Stimulated activated naive B cell treated with anti-CD40 and anti-IgM and Interleukin-4, amounts not matched to agents 10 μg/mL and 1 μg/mL and 100 μg/mL, for 72 hours (primary cell): Measurements from ENCODE around the gene ZBTB7B.

ENCODE experiments used
- ATAC-seq, 2 donors: fragments of 150-1000 bp; cut with Tn5 transposase; replicated peaks; 2 replicates each; pipeline ENCODE4 v1.10.0; 2021; ENCODE audit warnings: moderate library complexity in 1 of 2
- DNase-seq: peaks from one replicate; pipeline ENCODE4 v3.0.0; 2021
- H3K27ac Mint-ChIP-seq: one replicate; pipeline ENCODE4 v1.8.0; 2022; ENCODE audit warnings: mild to moderate bottlenecking, mixed read lengths
- H3K27me3 Mint-ChIP-seq, 2 donors: one replicate each; pipeline ENCODE4 v1.8.0; 2022; ENCODE audit warnings: mixed read lengths in 2 of 2
- H3K36me3 Mint-ChIP-seq, 2 donors: one replicate each; pipeline ENCODE4 v1.8.0; 2022; ENCODE audit warnings: mixed read lengths in 2 of 2, mild to moderate bottlenecking in 1 of 2
- H3K4me1 Mint-ChIP-seq, 2 donors: one replicate each; pipeline ENCODE4 v1.8.0; 2022; ENCODE audit warnings: mixed read lengths in 2 of 2, mild to moderate bottlenecking in 1 of 2
- H3K4me3 Mint-ChIP-seq, 2 donors: one replicate each; pipeline ENCODE4 v1.8.0; 2022; ENCODE audit warnings: mild to moderate bottlenecking in 2 of 2, mixed read lengths in 2 of 2, moderate library complexity in 1 of 2
- H3K9me3 Mint-ChIP-seq, 2 donors: one replicate each; pipeline ENCODE4 v1.8.0; 2022; ENCODE audit warnings: mixed read lengths in 2 of 2, mild to moderate bottlenecking in 1 of 2

ZBTB7B gene

GRCh38 chr1:155062702-155063411, 60.3 kb downstream of the ZBTB7B start:
- peaks cover 24 to 34% of the 10 kb centered on the region in 2 donors for H3K36me3 Mint-ChIP-seq
- no peaks in the 10 kb centered on the region for H3K9me3 Mint-ChIP-seq
- DNase-seq (peak; percentile 68), ATAC-seq (peak; percentile 47 to 54)
- peaks cover 31 to 52% of the 10 kb centered on the region in 2 donors for H3K4me1 Mint-ChIP-seq
- peak overlapping the region; percentile 85 to 88 for H3K4me3 Mint-ChIP-seq
- no peak overlapping the region for H3K27ac Mint-ChIP-seq
- H3K27me3 Mint-ChIP-seq = peaks cover 0 to 4% of the 10 kb centered on the region in 2 donors

GRCh38 chr1:155063550-155064110, 61.0 kb downstream of the ZBTB7B start, which contains the start of gene EFNA4:
Gene EFNA4 (plus strand): TSS chr1:155063740. CDS start chr1:155063824, 84 bp downstream.
- DNase-seq (peak; percentile 75), ATAC-seq (peak; percentile 88)
- H3K4me3 Mint-ChIP-seq = peak within 1 kb of the TSS; percentile 85 to 88
- peaks cover 0 to 4% of the 10 kb centered on the region in 2 donors for H3K27me3 Mint-ChIP-seq
- peaks cover 18 to 30% of the 10 kb centered on the region in 2 donors for H3K36me3 Mint-ChIP-seq
- H3K27ac Mint-ChIP-seq = peak within 1 kb of the TSS; percentile 70
- H3K9me3 Mint-ChIP-seq = no peaks in the 10 kb centered on the region
- H3K4me1 Mint-ChIP-seq = peaks cover 31 to 52% of the 10 kb centered on the region in 2 donors

- DNase-seq (no peak), ATAC-seq (peak; percentile 6 to 18)
- Mint-ChIP-seq H3K27ac (peak overlapping the region; percentile 65), H3K9me3 (no peaks in the 10 kb centered on the region), H3K4me1 (peaks cover 34 to 52% of the 10 kb centered on the region in 2 donors), H3K27me3 (peaks cover 0 to 4% of the 10 kb centered on the region in 2 donors), H3K36me3 (peaks cover 20 to 34% of the 10 kb centered on the region in 2 donors), H3K4me3 (peak overlapping the region; percentile 82 to 85)
Observed at GRCh38 chr1:155064111-155064831, 61.7 kb downstream of the ZBTB7B start.

- Mint-ChIP-seq H3K4me1 (peaks cover 37 to 53% of the 10 kb centered on the region in 2 donors), H3K9me3 (no peaks in the 10 kb centered on the region), H3K4me3 (peak overlapping the region; percentile 82 to 85), H3K36me3 (peaks cover 22 to 34% of the 10 kb centered on the region in 2 donors), H3K27ac (no peak overlapping the region), H3K27me3 (peaks cover 0 to 4% of the 10 kb centered on the region in 2 donors)
- DNase-seq = no peak
- no peak for ATAC-seq
Observed at GRCh38 chr1:155064832-155065429, 62.3 kb downstream of the ZBTB7B start.

GRCh38 chr1:155066777-155067176, 64.2 kb downstream of the ZBTB7B start:
- Mint-ChIP-seq H3K4me1 (peaks cover 41 to 64% of the 10 kb centered on the region in 2 donors), H3K27me3 (no peaks in the 10 kb centered on the region)

More at GRCh38 chr1:155066777-155067176, 64.2 kb downstream of the ZBTB7B start:
- Mint-ChIP-seq H3K36me3 (peaks cover 17 to 28% of the 10 kb centered on the region in 2 donors), H3K9me3 (no peaks in the 10 kb centered on the region), H3K27ac (peak overlapping the region; percentile 25), H3K4me3 (no peak overlapping the region)
- ATAC-seq (no peak), DNase-seq (no peak)
